VCaP (cell line): Measurements from ENCODE around the gene RASL11B.

ENCODE experiments used
- H3K27ac ChIP-seq: fragments of 450-650 bp; 2 replicates; pipeline ENCODE4 v1.5.1; 2017
- CTCF ChIP-seq: fragments of 450-650 bp; conservative IDR thresholded peaks from 2 replicates; pipeline ENCODE4 v1.5.1; 2017; ENCODE audit warnings: mild to moderate bottlenecking, moderate library complexity

RASL11B gene

GRCh38 chr4:52867163-52867562 lies 5.0 kb downstream of the RASL11B start:
- TF ChIP-seq CTCF: no peak
- H3K27ac ChIP-seq: no peak overlapping the region

GRCh38 chr4:52868133-52868532 lies 6.0 kb downstream of the RASL11B start:
- peak overlapping the region; percentile 48 for H3K27ac ChIP-seq
- peak; percentile 26 for TF ChIP-seq CTCF

GRCh38 chr4:52869196-52869595 lies 7.1 kb downstream of the RASL11B start:
- no peak for TF ChIP-seq CTCF
- H3K27ac ChIP-seq: peak overlapping the region; percentile 48; the same call in 1 of the 2 replicates

- TF ChIP-seq CTCF: no peak
- no peak overlapping the region for H3K27ac ChIP-seq
Observed at GRCh38 chr4:52869656-52870055, 7.5 kb downstream of the RASL11B start.

GRCh38 chr4:52870225-52870624 lies 8.1 kb downstream of the RASL11B start:
- no peak overlapping the region for H3K27ac ChIP-seq
- no peak for TF ChIP-seq CTCF

- TF ChIP-seq CTCF: no peak
- H3K27ac ChIP-seq: no peak overlapping the region
Observed at GRCh38 chr4:52873191-52873590, 11.1 kb downstream of the RASL11B start.

GRCh38 chr4:52873861-52874343 lies 11.8 kb downstream of the RASL11B start:
- no peak for TF ChIP-seq CTCF
- H3K27ac ChIP-seq: no peak overlapping the region

- H3K27ac ChIP-seq: no peak overlapping the region
- no peak for TF ChIP-seq CTCF
Observed at GRCh38 chr4:52874948-52875347, 12.8 kb downstream of the RASL11B start.
